K562 (cell line): ENCODE measurements around the gene EIF4E1B. TPM values are rescaled to one million over a fixed set of nuclear protein-coding genes. Genes with fewer than 3 reads are reported as not detected.

Source experiments
- ATAC-seq: fragments of 200-7000 bp; cut with Tn5 transposase; 3 replicates; pipeline ENCODE4 v1.9.1; 2020; ENCODE audit warnings: moderate library complexity
- BruUV-seq: library from RNA; stranded (reverse); fragments of 400-500 nt; replicated peaks from 2 replicates; lab custom pipeline; 2021; lab: Mats Ljungman, UMichigan
- CTCF ChIA-PET: fragments of 300-600 bp; formaldehyde crosslinking; extraction: SDS; loops from one replicate; lab custom pipeline; 2021; ENCODE audit warnings: low intra/inter-chr PET ratio; lab: Yijun Ruan, JAX
- POLR2A ChIA-PET: fragments of 300-600, 350-650 bp; sonication (Branson Sonifier 250); formaldehyde crosslinking; extraction: SDS; loops from one replicate; lab custom pipeline; 2021; ENCODE audit warnings: antibody characterized with exemption, inconsistent platforms; lab: Yijun Ruan, JAX
- DNase-seq, 4 experiments: peaks; one replicate each; pipeline versions ENCODE4 v3.0.0 to v3.0.0-alpha.2; 2011 to 2018; ENCODE audit warnings: low spot score in 3 of 4, mixed read lengths in 3 of 4; ENCODE audit errors: extremely low read depth in 1 of 4
- FAIRE-seq: peaks from 2 replicates; lab custom pipeline; 2011; peaks lifted over from hg19 to GRCh38; lab: Jason Lieb, UNC
- H2AFZ ChIP-seq: 2 replicates; pipeline ENCODE4 v1.6.0; 2011; ENCODE audit warnings: low read depth, low read length, control low read depth, inconsistent platforms
- H3K27ac ChIP-seq: fragments of 200-600 bp; 3 replicates; pipeline ENCODE4 v1.8.0; 2011; ENCODE audit warnings: low read depth, mild to moderate bottlenecking, control low read depth, inconsistent platforms, low read length, moderate library complexity, mixed read lengths; ENCODE audit errors: extremely low read depth
- H3K27me3 ChIP-seq, 2 experiments: fragments of 300-600 bp in 1 of 2; 2 replicates in 1 of 2; 3 replicates in 1 of 2; pipeline versions ENCODE4 v1.6.0 to v1.8.0; 2011; ENCODE audit warnings: inconsistent platforms in 2 of 2, low read length in 2 of 2, mild to moderate bottlenecking in 1 of 2, mixed read lengths in 1 of 2, moderate library complexity in 1 of 2; ENCODE audit not compliant: control insufficient read depth in 2 of 2, insufficient read depth in 2 of 2
- H3K36me3 ChIP-seq: fragments of 300-600 bp; 3 replicates; pipeline ENCODE4 v1.8.0; 2011; ENCODE audit warnings: mild to moderate bottlenecking, low read length, inconsistent platforms; ENCODE audit not compliant: control insufficient read depth, insufficient read depth
- H3K4me1 ChIP-seq, 2 experiments: fragments of 200-600 bp in 1 of 2; replicated peaks in 1 of 2; 2 replicates in 1 of 2; 3 replicates in 1 of 2; pipeline versions ENCODE4 v1.5.1 to v1.8.0; 2011; ENCODE audit warnings: inconsistent platforms in 2 of 2, low read length in 2 of 2, mild to moderate bottlenecking in 1 of 2, mixed read lengths in 1 of 2, moderate library complexity in 1 of 2; ENCODE audit not compliant: control insufficient read depth in 2 of 2, insufficient read depth in 2 of 2
- H3K4me2 ChIP-seq: 2 replicates; pipeline ENCODE4 v1.6.1; 2011; ENCODE audit warnings: low read length, control low read depth, inconsistent platforms, mixed read lengths; ENCODE audit not compliant: insufficient read depth
- H3K4me3 ChIP-seq: fragments of 200-600 bp; sonication (generic), shearing (Covaris generic); 2 replicates; pipeline ENCODE4 v1.5.1; 2016; ENCODE audit warnings: control low read depth, inconsistent platforms
- H3K79me2 ChIP-seq: fragments of 200-600 bp; 3 replicates; pipeline ENCODE4 v1.8.0; 2011; ENCODE audit warnings: low read length, inconsistent platforms; ENCODE audit not compliant: control insufficient read depth, insufficient read depth
- H3K9ac ChIP-seq, 2 experiments: 2 replicates each; pipeline versions ENCODE4 v1.6.0 to v1.6.1; 2011; ENCODE audit warnings: low read depth in 2 of 2, low read length in 2 of 2, control low read depth in 1 of 2, inconsistent platforms in 1 of 2, mild to moderate bottlenecking in 1 of 2, mixed read lengths in 1 of 2; ENCODE audit not compliant: insufficient read depth in 1 of 2
- H3K9me1 ChIP-seq: one replicate; pipeline ENCODE4 v1.6.0; 2011; ENCODE audit warnings: inconsistent platforms, mild to moderate bottlenecking, low read length, moderate library complexity; ENCODE audit not compliant: control insufficient read depth, insufficient read depth
- H3K9me3 ChIP-seq: replicated peaks from 2 replicates; pipeline ENCODE4 v1.5.1; 2011; ENCODE audit warnings: low read depth, low read length, inconsistent platforms; ENCODE audit not compliant: control insufficient read depth, insufficient read depth
- H4K20me1 ChIP-seq: replicated peaks from 2 replicates; pipeline ENCODE4 v1.6.1; 2011; ENCODE audit warnings: low read length, inconsistent platforms, mixed read lengths; ENCODE audit not compliant: control insufficient read depth, insufficient read depth
- E2F3 ChIP-seq: fragments of 250-450 bp; sonication (Bioruptor Pico); IDR thresholded peaks from 2 replicates; pipeline ENCODE4 v1.4.0; 2020; ENCODE audit warnings: mild to moderate bottlenecking
- NELFE ChIP-seq: IDR thresholded peaks from 2 replicates; pipeline ENCODE4 v1.6.1; 2011; ENCODE audit warnings: mild to moderate bottlenecking; ENCODE audit not compliant: insufficient read depth, insufficient read length
- NEUROD1 ChIP-seq: fragments of 150-350 bp; IDR thresholded peaks from 2 replicates; pipeline ENCODE4 v1.6.1; 2014; ENCODE audit warnings: borderline replicate concordance, low read length, low read depth; ENCODE audit not compliant: partially characterized antibody
- WGBS: fragments of 100-300 bp; shearing (Covaris generic); methylation state at CpG from one replicate; pipeline ENCODE4 v1.1.6; 2016; ENCODE audit warnings: low coverage, mixed read lengths; ENCODE audit not compliant: insufficient coverage; ENCODE audit errors: missing lambda C conversion rate; 5-methylcytosine and 5-hydroxymethylcytosine counted together
- in situ Hi-C: fragments of 300-500 bp; cut with MboI; formaldehyde crosslinking; loops from 4 replicates; pipeline ENCODE4 v1.15.0; 2018; ENCODE audit warnings: inconsistent platforms, mixed read lengths
- intact Hi-C: fragments of 100-400 bp; cut with micrococcal nuclease; formaldehyde crosslinking; loops from 2 replicates; pipeline ENCODE4 v1.14.2; 2022
- polyA plus RNA-seq, 8 experiments: library from polyadenylated mRNA; depleted of rRNA in 4 of 8; stranded (reverse) in 5 of 8; unstranded in 3 of 8; fragments of >200 nt; fragmentation: Nextera tagmentation in 2 of 8; fragmentation: Illumina TruSeq in 1 of 8; extraction: Ambion mirVana in 2 of 8; extraction: Trizol in 1 of 8; gene quantifications; 2 replicates each; pipeline versions ENCODE4 v1.2.1 to v1.2.3, GENCODE V29; 2011 to 2014; ENCODE audit warnings: inconsistent platforms in 1 of 8, missing spikeins in 1 of 8
- total RNA-seq, 7 experiments: library from RNA; depleted of rRNA in 6 of 7; stranded (reverse); fragments of >200 nt in 6 of 7; fragmentation: Illumina TruSeq in 2 of 7; extraction: Trizol in 2 of 7; gene quantifications; 2 replicates each; pipeline versions ENCODE4 v1.2.1 to v1.2.3, GENCODE V29; 2011 to 2021; ENCODE audit warnings: low replicate concordance in 1 of 7
- TF ChIP-seq, protein P1 (sequence below): fragments of 450-650 bp; IDR thresholded peaks from 2 replicates; pipeline ENCODE4 v1.6.1; 2016
- TF ChIP-seq, protein P2 (sequence below): fragments of 450-650 bp; IDR thresholded peaks from 2 replicates; pipeline ENCODE4 v1.7.0; 2016; ENCODE audit warnings: borderline replicate concordance

Gene EIF4E1B
- total and polyA plus RNA-seq, 9 of the 15 experiments (the other 6 are each of a cell fraction or from before 2014, with no cell fraction given): not detected

DNA sequence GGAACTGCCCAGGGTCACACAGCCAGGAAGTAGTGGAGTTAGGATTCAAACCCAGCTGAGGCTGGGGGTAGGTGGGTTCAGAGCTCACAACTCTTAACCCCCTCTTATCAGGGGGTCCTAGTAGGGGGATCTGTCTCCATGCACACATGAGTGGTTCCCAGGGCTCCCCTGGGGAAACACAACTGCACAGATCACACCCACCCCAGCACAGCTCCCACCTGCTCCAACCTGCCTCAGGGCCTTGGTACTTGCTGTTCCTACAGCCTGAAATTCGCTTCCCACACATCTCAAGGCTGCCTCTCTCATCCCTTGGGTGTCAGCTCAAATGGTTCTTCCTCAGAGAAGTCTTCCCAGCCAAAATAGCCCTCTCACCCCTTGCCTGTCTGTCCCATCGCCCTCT lies 5.0 kb upstream of the EIF4E1B start:
- 0% methylated on average over 2 of the region's 2 CpGs for WGBS
- no TSS peak for BruUV-seq
- no peak overlapping the region for H3K4me3 ChIP-seq
- intact Hi-C loops: no loop called here
- no peaks in the 10 kb centered on the region for H3K9me3 ChIP-seq
- ATAC-seq (no peak), DNase-seq (no peak), FAIRE-seq (no peak)
- no peaks in the 10 kb centered on the region for H3K9me1 ChIP-seq
- peaks cover 0 to 33% of the 10 kb centered on the region in 2 experiments; a peak in 4 of 5 replicates for H3K4me1 ChIP-seq
- no peak for TF ChIP-seq E2F3
- TF ChIP-seq, protein P1, sequence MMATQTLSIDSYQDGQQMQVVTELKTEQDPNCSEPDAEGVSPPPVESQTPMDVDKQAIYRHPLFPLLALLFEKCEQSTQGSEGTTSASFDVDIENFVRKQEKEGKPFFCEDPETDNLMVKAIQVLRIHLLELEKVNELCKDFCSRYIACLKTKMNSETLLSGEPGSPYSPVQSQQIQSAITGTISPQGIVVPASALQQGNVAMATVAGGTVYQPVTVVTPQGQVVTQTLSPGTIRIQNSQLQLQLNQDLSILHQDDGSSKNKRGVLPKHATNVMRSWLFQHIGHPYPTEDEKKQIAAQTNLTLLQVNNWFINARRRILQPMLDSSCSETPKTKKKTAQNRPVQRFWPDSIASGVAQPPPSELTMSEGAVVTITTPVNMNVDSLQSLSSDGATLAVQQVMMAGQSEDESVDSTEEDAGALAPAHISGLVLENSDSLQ: no peak
- TF ChIP-seq, protein P2, sequence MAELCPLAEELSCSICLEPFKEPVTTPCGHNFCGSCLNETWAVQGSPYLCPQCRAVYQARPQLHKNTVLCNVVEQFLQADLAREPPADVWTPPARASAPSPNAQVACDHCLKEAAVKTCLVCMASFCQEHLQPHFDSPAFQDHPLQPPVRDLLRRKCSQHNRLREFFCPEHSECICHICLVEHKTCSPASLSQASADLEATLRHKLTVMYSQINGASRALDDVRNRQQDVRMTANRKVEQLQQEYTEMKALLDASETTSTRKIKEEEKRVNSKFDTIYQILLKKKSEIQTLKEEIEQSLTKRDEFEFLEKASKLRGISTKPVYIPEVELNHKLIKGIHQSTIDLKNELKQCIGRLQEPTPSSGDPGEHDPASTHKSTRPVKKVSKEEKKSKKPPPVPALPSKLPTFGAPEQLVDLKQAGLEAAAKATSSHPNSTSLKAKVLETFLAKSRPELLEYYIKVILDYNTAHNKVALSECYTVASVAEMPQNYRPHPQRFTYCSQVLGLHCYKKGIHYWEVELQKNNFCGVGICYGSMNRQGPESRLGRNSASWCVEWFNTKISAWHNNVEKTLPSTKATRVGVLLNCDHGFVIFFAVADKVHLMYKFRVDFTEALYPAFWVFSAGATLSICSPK: no peak
- no peak for TF ChIP-seq NEUROD1
- no peak for TF ChIP-seq NELFE
- H2AFZ ChIP-seq: no peak overlapping the region
- no peak overlapping the region for H3K4me2 ChIP-seq
- ChIA-PET POLR2A (interaction anchor here (0.6 to 1.1 kb wide), 3 partner anchors 11 to 177 kb away, joined by 3 to 5 read pairs (median 3); partner anchors contain the start of genes FAF2 and TSPAN17), CTCF (no interaction called here)
- peaks cover 12% of the 10 kb centered on the region; the same call in 1 of the 2 replicates for H4K20me1 ChIP-seq
- no peaks in the 10 kb centered on the region for H3K79me2 ChIP-seq
- in situ Hi-C loops: no loop called here
- H3K9ac ChIP-seq: no peak overlapping the region
- H3K27ac ChIP-seq: no peak overlapping the region
- peaks cover 32 to 77% of the 10 kb centered on the region in 2 experiments for H3K27me3 ChIP-seq
- H3K36me3 ChIP-seq: no peaks in the 10 kb centered on the region
